ENCODE measurements around the gene CST9. TPM values are rescaled to one million over a fixed set of nuclear protein-coding genes. Genes with fewer than 3 reads are reported as not detected.

The CST9 gene
- total RNA-seq, 2 donors from 2014 or later, result not detected

DNA sequence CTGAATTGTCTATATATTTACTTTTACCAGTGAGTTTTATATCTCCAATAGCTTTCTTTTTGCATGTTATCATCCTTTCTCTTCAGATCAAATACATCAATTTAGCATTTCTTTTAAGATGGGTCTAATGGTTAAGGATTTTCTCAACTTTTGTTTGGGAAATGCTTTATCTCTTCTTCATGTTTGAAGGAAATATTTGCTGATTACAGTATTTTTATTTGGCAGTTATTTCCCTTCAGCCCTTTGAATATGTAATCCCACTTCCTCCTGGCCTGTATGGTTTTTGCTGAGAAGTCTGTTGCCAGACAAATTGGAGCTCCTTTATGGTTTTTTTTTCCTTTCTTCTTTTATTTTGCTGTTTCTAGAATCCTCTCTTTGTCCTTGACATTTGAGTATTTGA is 30.7 kb downstream of the CST9 start:
- ATAC-seq (replicated peaks), result no peak
- H3K9me3 Mint-ChIP-seq, result no peaks in the 10 kb centered on the region
- no peak overlapping the region for H3K4me3 Mint-ChIP-seq
- H3K27me3 Mint-ChIP-seq, result peaks cover 9% of the 10 kb centered on the region
- no peaks in the 10 kb centered on the region for H3K4me1 Mint-ChIP-seq
- no peak overlapping the region for H3K27ac Mint-ChIP-seq
- no peaks in the 10 kb centered on the region for H3K36me3 Mint-ChIP-seq (ENCODE audit: low read depth)

DNA sequence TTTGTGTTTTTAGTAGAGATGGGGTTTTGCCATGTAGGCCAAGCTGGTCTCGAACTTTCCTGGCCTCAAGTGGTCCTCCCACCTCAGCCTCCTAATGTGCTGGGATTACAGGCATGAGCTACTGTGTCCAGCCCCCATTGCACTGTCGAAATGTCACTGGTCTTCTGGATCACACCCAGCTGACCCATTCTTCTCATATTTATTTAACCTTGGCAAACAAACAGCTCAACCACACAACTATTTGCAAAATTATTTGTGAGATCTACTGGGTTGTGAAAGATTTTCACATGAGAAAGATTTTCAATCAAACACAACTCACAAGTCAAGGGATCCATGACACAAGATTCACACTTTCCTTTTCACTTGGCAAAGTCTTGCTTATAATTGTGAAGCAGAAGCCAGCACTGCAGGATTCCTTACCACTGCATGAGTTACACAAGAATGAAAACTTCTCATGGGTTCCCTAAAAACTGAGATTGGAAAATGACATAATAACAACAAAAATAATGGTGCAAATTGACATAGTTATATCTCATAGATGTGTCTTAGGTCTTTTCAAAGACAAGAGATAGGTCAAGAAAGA is 35.4 kb downstream of the CST9 start:
- H3K9me3 Mint-ChIP-seq, result no peaks in the 10 kb centered on the region
- H3K36me3 Mint-ChIP-seq (ENCODE audit: low read depth), result no peaks in the 10 kb centered on the region
- ATAC-seq (replicated peaks), result no peak
- peaks cover 5% of the 10 kb centered on the region for H3K27me3 Mint-ChIP-seq
- no peak overlapping the region for H3K27ac Mint-ChIP-seq
- H3K4me1 Mint-ChIP-seq, result no peaks in the 10 kb centered on the region
- H3K4me3 Mint-ChIP-seq, result no peak overlapping the region

DNA sequence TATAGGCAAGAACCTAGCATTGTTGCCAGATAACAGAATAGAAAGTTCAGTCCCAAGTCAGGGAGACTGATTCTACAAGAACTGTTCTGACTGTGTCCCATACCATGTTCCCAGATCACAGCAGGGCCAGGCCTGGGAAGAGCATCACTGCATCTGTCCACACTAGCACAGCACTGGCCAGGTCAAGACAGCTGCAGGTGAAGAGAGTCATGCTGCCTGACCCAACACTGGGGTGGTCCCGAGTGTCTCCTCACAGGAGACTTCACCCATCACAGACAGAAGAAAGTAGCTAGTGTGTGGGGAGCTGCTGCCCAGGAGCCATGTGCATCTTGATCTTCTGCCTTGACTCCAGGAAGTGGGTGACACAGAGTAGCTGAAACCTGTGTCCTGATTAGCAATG is 36.1 kb downstream of the CST9 start:
- Mint-ChIP-seq H3K27me3 (peaks cover 3% of the 10 kb centered on the region), H3K27ac (no peak overlapping the region), H3K4me1 (no peaks in the 10 kb centered on the region), H3K9me3 (no peaks in the 10 kb centered on the region), H3K4me3 (no peak overlapping the region), H3K36me3 (ENCODE audit: low read depth) (no peaks in the 10 kb centered on the region)
- ATAC-seq (replicated peaks), result no peak

DNA sequence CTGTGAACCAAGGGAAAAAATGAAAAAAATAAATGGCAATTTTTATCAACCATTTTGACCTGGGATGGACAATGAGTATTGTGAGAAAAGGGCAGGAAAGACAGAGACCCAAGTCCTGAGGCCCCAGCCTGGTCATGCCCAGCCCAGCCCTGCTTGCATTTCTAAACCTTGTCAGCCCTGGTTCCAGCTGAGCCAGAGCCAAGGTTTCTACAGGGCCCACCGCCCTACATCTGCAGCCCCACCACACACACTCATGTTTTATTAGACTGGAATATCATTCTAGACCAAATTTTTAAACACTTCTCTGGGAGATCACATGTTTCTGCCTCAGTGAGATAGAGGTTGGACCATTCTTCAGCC is 36.8 kb downstream of the CST9 start:
- ATAC-seq (replicated peaks), result no peak
- no peaks in the 10 kb centered on the region for H3K36me3 Mint-ChIP-seq (ENCODE audit: low read depth)
- H3K4me3 Mint-ChIP-seq, result no peak overlapping the region
- H3K4me1 Mint-ChIP-seq, result no peaks in the 10 kb centered on the region
- no peak overlapping the region for H3K27ac Mint-ChIP-seq
- peaks cover 3% of the 10 kb centered on the region for H3K27me3 Mint-ChIP-seq
- no peaks in the 10 kb centered on the region for H3K9me3 Mint-ChIP-seq

DNA sequence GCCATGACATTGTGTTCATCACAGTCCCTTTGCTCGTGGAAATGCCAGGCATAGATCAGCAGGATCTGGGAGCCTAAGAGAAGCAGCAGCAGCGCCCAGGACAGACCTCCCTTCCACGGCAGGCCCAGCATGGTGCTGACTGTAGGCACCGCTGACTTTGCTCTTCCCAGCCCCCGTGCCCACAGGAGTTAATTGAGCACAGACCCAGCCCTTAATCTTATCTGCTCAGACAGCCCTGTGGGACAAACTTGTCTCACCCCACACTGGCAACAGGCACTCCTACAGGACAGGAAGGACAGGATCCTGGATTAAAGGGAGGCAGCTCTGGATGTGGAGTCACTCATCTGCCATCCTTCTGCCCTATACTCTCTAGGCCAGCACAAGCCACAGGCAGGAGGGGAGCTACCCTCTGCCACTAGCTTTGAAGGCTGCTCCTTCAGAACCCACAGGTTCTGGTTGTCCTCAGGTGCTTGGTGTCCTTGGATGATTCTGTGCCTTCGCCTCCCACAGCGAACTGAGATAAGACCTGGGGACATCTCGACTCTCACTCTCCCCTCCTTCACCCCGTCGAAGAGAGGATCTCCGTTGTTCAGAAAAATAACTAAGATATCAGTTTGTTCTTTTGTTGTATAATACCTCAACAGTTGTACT is 37.3 kb downstream of the CST9 start, which contains the start of gene CST9L:
Gene CST9L (minus strand): TSS at position 165 of the 651 bp plus-strand sequence. CDS start 34 bp downstream, at position 131.
- Mint-ChIP-seq H3K27ac (no peak within 1 kb of the TSS), H3K36me3 (ENCODE audit: low read depth) (no peaks in the 10 kb centered on the region), H3K9me3 (no peaks in the 10 kb centered on the region), H3K4me3 (no peak within 1 kb of the TSS), H3K4me1 (no peaks in the 10 kb centered on the region), H3K27me3 (peaks cover 3% of the 10 kb centered on the region)
- ATAC-seq (replicated peaks), result no peak

DNA sequence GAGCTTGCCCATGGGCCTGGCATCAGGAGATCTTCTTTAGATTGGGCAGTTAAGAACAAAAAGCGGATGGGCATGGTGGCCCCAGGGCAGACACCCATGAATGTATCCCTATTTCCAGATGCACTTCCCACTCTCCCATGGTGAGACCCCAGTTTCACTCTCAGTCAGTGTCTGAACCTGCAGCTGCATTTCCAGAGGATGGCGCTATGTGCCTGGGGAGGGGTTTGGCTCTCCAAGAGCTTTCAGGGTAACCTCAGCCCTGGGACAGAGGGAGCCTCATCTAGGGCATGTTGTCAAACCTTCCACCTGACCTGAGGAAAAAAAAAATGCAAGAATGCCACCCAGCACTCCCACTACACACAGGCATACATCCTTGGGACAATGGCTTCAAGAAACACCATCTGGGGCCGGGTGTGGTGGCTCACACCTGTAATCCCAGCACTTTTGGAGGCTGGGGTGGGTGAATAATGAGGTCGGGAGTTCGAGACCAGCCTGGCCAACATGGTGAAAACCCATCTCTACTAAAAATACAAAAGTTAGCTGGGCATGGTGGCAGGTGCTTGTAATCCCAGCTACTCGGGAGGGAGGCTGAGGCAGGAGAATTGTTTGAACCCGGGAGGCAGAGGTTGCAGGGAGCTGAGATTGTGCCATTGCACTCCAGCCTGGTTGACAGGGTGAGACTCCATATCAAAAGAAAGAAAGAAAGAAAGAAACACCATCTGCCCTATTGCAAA is 39.4 kb downstream of the CST9 start:
- H3K9me3 Mint-ChIP-seq, result peaks cover 7% of the 10 kb centered on the region
- peaks cover 3% of the 10 kb centered on the region for H3K27me3 Mint-ChIP-seq
- no peak overlapping the region for H3K4me3 Mint-ChIP-seq
- no peaks in the 10 kb centered on the region for H3K4me1 Mint-ChIP-seq
- ATAC-seq (replicated peaks), result no peak
- no peaks in the 10 kb centered on the region for H3K36me3 Mint-ChIP-seq (ENCODE audit: low read depth)
- no peak overlapping the region for H3K27ac Mint-ChIP-seq

DNA sequence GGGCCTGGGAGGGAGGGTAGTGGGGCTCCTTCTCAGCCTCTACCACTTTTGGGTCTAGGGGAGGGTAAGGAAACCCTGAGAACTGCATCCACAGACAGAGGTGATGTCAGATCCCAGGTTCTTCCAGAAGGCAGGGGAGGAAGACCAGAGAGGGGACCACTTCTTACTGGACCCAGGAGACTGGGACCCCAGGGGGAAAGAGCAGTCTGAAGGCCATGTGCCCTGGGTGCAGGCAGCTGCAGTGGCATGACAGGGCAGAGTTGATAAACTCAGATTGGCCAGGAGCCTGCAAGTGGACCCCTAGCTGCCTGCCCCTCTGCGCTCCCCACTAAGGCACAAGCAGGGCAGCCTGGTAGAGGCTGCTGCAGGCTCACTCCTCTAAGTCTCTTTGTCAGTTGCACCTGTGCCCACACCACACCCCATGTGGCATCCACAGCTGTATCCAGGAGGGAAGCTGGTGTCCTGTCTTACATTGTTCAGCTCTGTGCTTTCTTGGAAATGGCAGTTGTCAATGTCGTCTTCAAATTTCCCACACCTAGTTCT is 40.1 kb downstream of the CST9 start:
- Mint-ChIP-seq H3K4me1 (no peaks in the 10 kb centered on the region), H3K27ac (no peak overlapping the region), H3K9me3 (peaks cover 7% of the 10 kb centered on the region), H3K36me3 (ENCODE audit: low read depth) (no peaks in the 10 kb centered on the region), H3K27me3 (peaks cover 3% of the 10 kb centered on the region), H3K4me3 (no peak overlapping the region)
- no peak for ATAC-seq (replicated peaks)

DNA sequence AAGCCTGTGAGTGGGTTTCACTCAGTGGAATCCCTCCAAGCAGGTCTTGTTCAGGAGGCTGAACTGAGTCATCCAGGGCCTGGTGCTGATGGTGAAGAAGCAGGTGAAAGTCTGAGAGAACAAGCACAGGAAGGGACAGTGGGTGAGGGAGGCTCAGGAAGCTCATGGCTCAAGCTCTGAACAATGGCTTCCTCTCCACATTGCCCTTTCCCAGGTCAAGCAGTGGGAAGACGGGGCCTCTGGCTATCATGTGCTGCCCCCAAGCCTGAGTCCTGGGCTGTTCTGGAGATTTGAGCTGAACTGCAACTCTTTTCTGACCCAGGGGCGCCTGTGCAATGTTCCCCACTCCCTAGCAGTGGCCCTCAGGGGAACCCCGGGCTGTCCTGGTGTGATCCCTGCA is 40.8 kb downstream of the CST9 start:
- H3K4me3 Mint-ChIP-seq, result no peak overlapping the region
- ATAC-seq (replicated peaks), result no peak
- peaks cover 7% of the 10 kb centered on the region for H3K9me3 Mint-ChIP-seq

DNA sequence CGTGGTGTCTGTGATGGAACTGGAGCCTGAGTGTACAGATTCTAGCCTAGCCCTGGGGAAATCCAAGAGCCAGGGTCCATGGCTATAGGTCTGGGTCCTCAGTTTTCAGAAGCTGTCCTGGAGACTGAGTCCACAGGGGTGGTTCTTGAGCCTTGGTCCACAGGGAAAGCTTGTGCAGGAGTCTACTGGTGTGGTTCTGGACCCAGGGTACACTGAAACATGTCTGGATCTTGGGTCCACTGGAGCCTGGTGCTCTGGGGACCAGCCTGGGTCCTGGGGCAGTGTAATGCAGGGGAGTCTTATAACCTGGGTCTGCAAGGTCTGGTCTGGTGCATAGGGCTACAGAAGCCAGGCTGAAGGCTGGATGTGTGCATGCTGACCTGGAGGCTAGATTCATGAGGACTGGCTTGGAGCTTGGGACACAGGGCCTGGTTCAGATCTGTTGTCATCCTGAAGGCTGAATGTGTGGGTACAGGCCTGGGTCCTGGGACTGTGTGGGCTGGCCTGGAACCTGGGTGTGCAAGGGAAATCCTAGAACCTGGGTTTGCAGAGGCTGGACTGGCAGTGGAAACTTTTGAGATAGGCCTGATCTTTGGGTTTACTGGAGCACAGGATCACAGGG is 42.9 kb downstream of the CST9 start:
- no peaks in the 10 kb centered on the region for H3K4me1 Mint-ChIP-seq
- no peak for ATAC-seq (replicated peaks)

More for the DNA sequence above, 40.8 kb downstream of the CST9 start:
- H3K4me1 Mint-ChIP-seq, result no peaks in the 10 kb centered on the region
- H3K36me3 Mint-ChIP-seq (ENCODE audit: low read depth), result no peaks in the 10 kb centered on the region
- peaks cover 3% of the 10 kb centered on the region for H3K27me3 Mint-ChIP-seq
- H3K27ac Mint-ChIP-seq, result no peak overlapping the region

DNA sequence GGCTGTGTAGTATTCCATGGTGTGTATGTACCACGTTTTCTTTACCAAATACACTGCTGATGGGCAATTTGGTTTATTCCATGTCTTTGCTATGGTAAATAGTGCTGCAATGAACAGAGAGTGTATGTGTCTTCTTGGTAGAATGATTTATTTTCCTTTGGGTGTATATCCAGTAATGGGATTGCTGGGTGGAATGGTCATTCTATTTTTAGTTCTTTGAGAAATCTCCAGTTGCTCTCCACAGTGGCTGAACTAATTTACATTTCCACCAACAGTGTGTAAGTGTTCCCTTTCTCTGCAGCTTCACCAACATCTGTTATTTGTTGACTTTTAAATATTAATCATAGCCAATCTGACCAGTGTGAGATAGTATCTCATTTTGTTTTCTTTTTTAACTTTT is 51.3 kb downstream of the CST9 start:
- ATAC-seq (replicated peaks), result no peak
- H3K4me1 Mint-ChIP-seq, result no peaks in the 10 kb centered on the region
- H3K27ac Mint-ChIP-seq, result no peak overlapping the region
- no peaks in the 10 kb centered on the region for H3K9me3 Mint-ChIP-seq
- no peaks in the 10 kb centered on the region for H3K36me3 Mint-ChIP-seq (ENCODE audit: low read depth)
- H3K27me3 Mint-ChIP-seq, result peaks cover 9% of the 10 kb centered on the region
- H3K4me3 Mint-ChIP-seq, result no peak overlapping the region

More for the DNA sequence above, 42.9 kb downstream of the CST9 start:
- Mint-ChIP-seq H3K4me3 (no peak overlapping the region), H3K27me3 (peaks cover 3% of the 10 kb centered on the region), H3K27ac (no peak overlapping the region), H3K36me3 (ENCODE audit: low read depth) (no peaks in the 10 kb centered on the region), H3K9me3 (peaks cover 7% of the 10 kb centered on the region)

Other genes with a start within 250 kb of the CST9 start
- 1 to 10 TPM; 7.5 to 9.6 TPM for gene GZF1, start 243.7 kb downstream of the CST9 start, total RNA-seq
- 10 to 100 TPM; 11.5 to 14.3 TPM for gene NAPB, start 184.4 kb downstream of the CST9 start, total RNA-seq
- gene CSTL1, start 166.2 kb downstream of the CST9 start, total RNA-seq, result not detected
- gene CST11, start 153.0 kb downstream of the CST9 start, total RNA-seq, result not detected
- under 1 TPM in 1 of 2 donors, not detected in 1; 0.29 TPM for gene CST8, start 114.8 kb downstream of the CST9 start, total RNA-seq
- not detected for gene CST9L, start 37.4 kb downstream of the CST9 start, total RNA-seq
- not detected for gene CST3, start 32.0 kb upstream of the CST9 start, total RNA-seq
- gene CST4, start 83.1 kb upstream of the CST9 start, total RNA-seq, result not detected
- not detected for gene CST1, start 145.0 kb upstream of the CST9 start, total RNA-seq
- not detected for gene CST2, start 220.8 kb upstream of the CST9 start, total RNA-seq

All from activated T-helper 17 cell treated with anti-CD3 and anti-CD28 coated beads, Interleukin-2, amount 50 U/mL, for 72 hours (primary cell).